Naive thymus-derived CD8-positive, alpha-beta T cell (primary cell): Measurements from ENCODE around the gene ITGB2. TPM values are rescaled to one million over a fixed set of nuclear protein-coding genes. Genes with fewer than 3 reads are reported as not detected.

Source experiments
- ATAC-seq, 2 donors: fragments of 150-1000 bp; cut with Tn5 transposase in 1 of 2; sonication (Bioruptor Pico), chemical (Tn5 transposase) in 1 of 2; 1 replicate in 1 of 2; 2 replicates in 1 of 2; pipeline ENCODE4 v1.10.0; 2021; ENCODE audit warnings: mild to moderate bottlenecking in 2 of 2, moderate library complexity in 2 of 2
- POLR2A ChIA-PET: fragments of 350-600 bp; sonication (Branson Sonifier 250); formaldehyde crosslinking; loops from one replicate; lab custom pipeline; 2021; ENCODE audit warnings: antibody characterized with exemption; lab: Charles Lee
- DNase-seq, 10 donors: peaks; one replicate each; pipeline versions ENCODE4 v3.0.0 to v3.0.0-alpha.2; 2020 to 2022
- H3K27ac Mint-ChIP-seq, 10 donors: one replicate each; pipeline ENCODE4 v1.8.0; 2020 to 2022; ENCODE audit warnings: mild to moderate bottlenecking in 10 of 10, mixed read lengths in 10 of 10, moderate library complexity in 4 of 10, inconsistent platforms in 1 of 10
- H3K27me3 Mint-ChIP-seq, 5 donors: one replicate each; pipeline ENCODE4 v1.8.0; 2021 to 2022; ENCODE audit warnings: mixed read lengths in 5 of 5
- H3K36me3 Mint-ChIP-seq, 3 donors: one replicate each; pipeline ENCODE4 v1.8.0; 2020 to 2022; ENCODE audit warnings: mixed read lengths in 3 of 3, mild to moderate bottlenecking in 2 of 3, inconsistent platforms in 1 of 3
- H3K4me1 Mint-ChIP-seq, 4 donors: one replicate each; pipeline ENCODE4 v1.8.0; 2021 to 2022; ENCODE audit warnings: mixed read lengths in 4 of 4
- H3K4me3 Mint-ChIP-seq, 10 donors: one replicate each; pipeline ENCODE4 v1.8.0; 2020 to 2022; ENCODE audit warnings: mild to moderate bottlenecking in 10 of 10, mixed read lengths in 10 of 10, moderate library complexity in 6 of 10, inconsistent platforms in 1 of 10
- H3K9me3 Mint-ChIP-seq, 9 donors: one replicate each; pipeline ENCODE4 v1.8.0; 2020 to 2022; ENCODE audit warnings: mixed read lengths in 9 of 9, mild to moderate bottlenecking in 3 of 9, inconsistent platforms in 1 of 9, moderate library complexity in 1 of 9
- polyA plus RNA-seq, 3 donors: library from polyadenylated mRNA; unstranded; fragments of 300-500 nt; fragmentation: Illumina TruSeq; gene quantifications; one replicate each; pipeline ENCODE4 v1.2.3, GENCODE V29; 2021
- total RNA-seq, 8 experiments: library from RNA in 2 of 8; stranded (reverse) in 2 of 8; gene quantifications; one replicate each; pipeline ENCODE4 v1.2.3 and lab custom pipeline; 2021 to 2026

The ITGB2 gene
- total and polyA plus RNA-seq, 5 experiments from 2014 or later = 177 to 549 (median 423) TPM

DNA sequence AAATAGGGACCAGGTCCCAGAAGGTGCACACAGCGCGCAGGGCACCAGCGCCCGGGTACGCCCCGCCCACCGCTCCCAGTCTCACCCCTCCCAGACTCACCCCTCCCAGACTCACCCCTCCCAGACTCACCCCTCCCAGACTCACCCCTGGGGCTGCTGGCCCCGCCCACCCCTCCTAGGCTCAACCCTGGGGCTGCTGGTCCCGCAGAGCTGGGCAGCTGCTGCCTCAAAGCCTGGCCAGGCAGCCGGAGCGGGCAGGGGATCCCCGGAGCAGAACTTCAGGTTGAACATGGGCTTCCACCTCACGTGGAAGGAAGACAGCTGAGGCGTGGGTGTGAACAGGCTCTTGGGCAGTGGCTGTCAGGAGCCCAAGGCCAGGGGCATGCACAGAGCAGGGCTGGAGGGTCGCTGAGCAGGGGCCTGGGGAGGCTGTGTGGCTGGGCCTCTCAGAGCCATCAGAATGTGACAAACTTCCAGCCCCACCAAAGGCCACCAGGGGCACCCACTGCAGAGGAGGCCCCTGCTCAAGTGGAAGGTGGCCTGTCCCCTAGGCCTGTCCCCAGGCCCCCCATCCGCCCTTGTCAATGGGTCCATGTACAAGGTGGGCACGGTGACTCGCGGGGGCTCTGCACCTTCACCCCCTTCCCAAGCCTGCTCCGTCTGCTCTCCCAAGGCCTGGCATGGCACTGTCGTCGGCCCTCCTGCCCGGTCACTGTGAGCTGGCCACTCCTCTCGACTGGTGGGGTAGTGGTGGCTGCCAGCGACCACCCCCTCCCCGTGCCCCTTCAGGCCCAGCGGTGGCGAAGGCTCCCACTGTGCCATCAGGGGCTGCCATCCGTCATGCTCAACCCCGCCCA, 82.4 kb downstream of the ITGB2 start:
- no peak overlapping the region for H3K4me3 Mint-ChIP-seq
- no peak for ATAC-seq
- no peaks in the 10 kb centered on the region for H3K36me3 Mint-ChIP-seq
- no peaks in the 10 kb centered on the region for H3K9me3 Mint-ChIP-seq
- H3K27ac Mint-ChIP-seq = no peak overlapping the region
- no peaks in the 10 kb centered on the region for H3K4me1 Mint-ChIP-seq
- POLR2A ChIA-PET = no interaction called here
- DNase-seq = no peak
- peaks cover 0 to 5% (median 0%) of the 10 kb centered on the region in 5 donors for H3K27me3 Mint-ChIP-seq

DNA sequence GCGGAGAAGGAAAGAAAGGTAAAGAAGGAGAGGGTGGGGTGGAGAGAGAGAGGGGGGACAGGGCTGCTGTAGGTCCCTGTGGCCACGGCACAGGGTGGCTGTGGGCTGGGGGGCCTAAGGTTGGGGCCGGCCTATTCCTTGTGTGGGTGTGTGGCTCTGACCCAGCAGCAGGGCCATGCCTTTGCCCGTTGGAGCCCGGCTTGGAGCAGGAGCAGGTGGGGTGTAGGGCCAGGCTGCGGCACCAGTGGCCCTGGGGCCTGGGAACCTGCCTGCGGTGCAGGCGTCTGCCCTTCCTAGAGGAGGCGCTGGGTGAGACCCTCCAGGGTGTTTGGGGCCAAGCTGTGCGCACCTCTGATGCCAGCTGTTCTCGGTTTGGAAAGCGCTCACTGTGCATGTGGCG, 83.2 kb downstream of the ITGB2 start:
- no peak for DNase-seq
- Mint-ChIP-seq H3K4me1 (no peaks in the 10 kb centered on the region), H3K27me3 (peaks cover 0 to 5% (median 0%) of the 10 kb centered on the region in 5 donors), H3K36me3 (no peaks in the 10 kb centered on the region), H3K27ac (no peak overlapping the region), H3K9me3 (no peaks in the 10 kb centered on the region), H3K4me3 (no peak overlapping the region)
- no peak for ATAC-seq
- POLR2A ChIA-PET = no interaction called here

DNA sequence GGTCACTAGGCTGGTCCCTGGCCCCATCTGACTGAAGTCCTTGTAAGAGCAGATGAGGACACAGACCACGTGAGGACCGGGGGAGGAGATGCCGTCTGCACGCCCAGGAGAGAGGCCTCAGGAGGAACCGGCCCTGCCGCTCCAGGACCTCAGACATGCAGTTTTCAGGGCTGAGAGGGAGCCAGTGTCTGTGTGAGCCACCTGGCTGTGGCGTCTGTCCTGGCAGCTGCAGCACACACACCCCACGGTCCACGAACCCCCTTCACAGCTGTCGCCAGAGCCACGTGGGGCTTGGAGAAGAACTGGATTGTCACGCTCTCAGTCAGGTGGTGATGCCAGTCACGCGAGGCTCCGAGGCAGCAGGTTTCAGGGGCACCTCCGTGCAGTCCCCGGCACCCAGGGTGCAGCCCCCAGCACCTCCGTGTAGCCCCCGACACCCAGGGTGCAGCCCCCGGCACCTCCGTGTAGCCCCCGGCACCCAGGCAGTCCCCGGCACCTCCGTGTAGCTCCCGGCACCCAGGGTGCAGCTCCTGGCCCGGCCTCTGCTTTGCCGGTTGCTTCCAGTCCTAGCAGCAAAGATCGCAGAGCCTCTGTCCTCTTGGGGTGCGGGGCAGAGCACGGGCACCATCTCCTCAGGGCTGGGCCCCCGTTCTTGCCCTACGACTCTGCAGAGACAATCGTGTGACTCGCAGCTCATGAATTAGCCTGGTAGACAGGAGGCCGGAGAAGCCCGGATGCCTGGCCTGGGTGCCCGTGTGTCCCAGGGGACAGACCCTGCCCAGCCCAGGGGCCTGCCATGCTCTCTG, 83.8 kb downstream of the ITGB2 start:
- no peaks in the 10 kb centered on the region for H3K9me3 Mint-ChIP-seq
- POLR2A ChIA-PET = no interaction called here
- peaks cover 0 to 3% (median 0%) of the 10 kb centered on the region in 5 donors for H3K27me3 Mint-ChIP-seq
- H3K4me1 Mint-ChIP-seq = no peaks in the 10 kb centered on the region
- H3K36me3 Mint-ChIP-seq = no peaks in the 10 kb centered on the region
- DNase-seq (no peak), ATAC-seq (no peak)
- H3K27ac Mint-ChIP-seq = no peak overlapping the region
- H3K4me3 Mint-ChIP-seq = no peak overlapping the region

DNA sequence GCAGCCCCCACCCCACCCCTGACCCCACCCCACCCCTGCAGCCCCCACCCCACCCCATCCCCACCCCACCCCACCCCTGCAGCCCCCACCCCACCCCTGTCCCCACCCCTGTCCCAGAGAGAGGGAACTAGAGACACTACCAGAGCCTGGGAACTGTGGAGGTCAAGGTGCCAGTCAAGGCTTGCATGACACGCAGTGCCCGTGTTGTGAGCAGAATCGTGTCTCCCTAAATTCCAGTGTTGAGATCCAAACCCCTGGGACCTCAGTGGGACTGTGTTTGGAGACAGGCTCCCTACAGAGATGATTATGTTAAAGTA, 84.4 kb downstream of the ITGB2 start:
- no peaks in the 10 kb centered on the region for H3K36me3 Mint-ChIP-seq
- peaks cover 0 to 2% (median 0%) of the 10 kb centered on the region in 5 donors for H3K27me3 Mint-ChIP-seq
- POLR2A ChIA-PET = no interaction called here
- DNase-seq (no peak), ATAC-seq (no peak)
- H3K4me1 Mint-ChIP-seq = peaks cover 2 to 4% (median 2%) of the 10 kb centered on the region in 4 donors
- no peak overlapping the region for H3K27ac Mint-ChIP-seq
- no peaks in the 10 kb centered on the region for H3K9me3 Mint-ChIP-seq
- no peak overlapping the region for H3K4me3 Mint-ChIP-seq

Other genes with a start within 250 kb of the ITGB2 start
- not detected for gene KRTAP12-1, start 238.7 kb downstream of the ITGB2 start, total RNA-seq
- gene KRTAP12-1, start 238.7 kb downstream of the ITGB2 start, polyA plus RNA-seq = not detected
- not detected for gene KRTAP10-12, start 223.7 kb downstream of the ITGB2 start, total RNA-seq
- not detected for gene KRTAP10-12, start 223.7 kb downstream of the ITGB2 start, polyA plus RNA-seq
- not detected for gene TSPEAR, start 209.3 kb downstream of the ITGB2 start, total RNA-seq
- gene TSPEAR, start 209.3 kb downstream of the ITGB2 start, polyA plus RNA-seq = under 1 TPM in 1 of 3 donors, not detected in 2; 0.07 TPM
- 100 to 1,000 TPM; 167 to 186 TPM for gene UBE2G2, start 119.1 kb downstream of the ITGB2 start, total RNA-seq
- gene UBE2G2, start 119.1 kb downstream of the ITGB2 start, polyA plus RNA-seq = 10 to 100 TPM; 56.2 to 72.8 (median 62.3) TPM
- gene SUMO3, start 102.8 kb downstream of the ITGB2 start, total RNA-seq = 10 to 100 TPM; 50.2 to 54.6 TPM
- 10 to 100 TPM; 82.8 to 94.1 (median 86.7) TPM for gene SUMO3, start 102.8 kb downstream of the ITGB2 start, polyA plus RNA-seq
- gene PTTG1IP, start 47.2 kb downstream of the ITGB2 start, total RNA-seq = 10 to 100 TPM; 62.0 to 68.7 TPM
- 10 to 100 TPM; 42.4 to 54.1 (median 44.3) TPM for gene PTTG1IP, start 47.2 kb downstream of the ITGB2 start, polyA plus RNA-seq
- gene SLX9, start 19.1 kb upstream of the ITGB2 start, total RNA-seq = 10 to 100 TPM; 23.5 to 27.9 TPM
- gene SLX9, start 19.1 kb upstream of the ITGB2 start, polyA plus RNA-seq = 10 to 100 TPM; 11.7 to 13.5 (median 12.1) TPM
- 10 to 100 TPM; 34.3 to 36.9 TPM for gene ADARB1, start 153.7 kb upstream of the ITGB2 start, total RNA-seq
- 1 to 10 TPM; 2.9 to 7.7 (median 5.2) TPM for gene ADARB1, start 153.7 kb upstream of the ITGB2 start, polyA plus RNA-seq